A673 (cell line): Measurements from ENCODE around the gene ARHGAP40.

Experiments
- CTCF ChIP-seq: fragments of 300-800, 200-600 bp; sonication (generic); conservative IDR thresholded peaks from 2 replicates; pipeline ENCODE4 v1.5.1; 2017; ENCODE audit warnings: low read depth, mild to moderate bottlenecking, antibody characterized with exemption, low read length, moderate library complexity, mixed read lengths
- EZH2 ChIP-seq: fragments of 200-600 bp; sonication (generic); IDR thresholded peaks from 2 replicates; pipeline ENCODE4 v1.6.1; 2017; ENCODE audit warnings: borderline replicate concordance, low read depth, mild to moderate bottlenecking, mixed read lengths, antibody characterized with exemption, low read length; ENCODE audit not compliant: poor library complexity, severe bottlenecking

GRCh38 chr20:38558596-38559360 lies 42.8 kb upstream of the ARHGAP40 start:
- TF ChIP-seq CTCF (no peak), EZH2 (no peak)
